HEK293 (cell line): ENCODE measurements around the gene GTF2IRD1.

Experiments used
- CTCF ChIA-PET: fragments of 350-600 bp; formaldehyde crosslinking; extraction: SDS; loops from one replicate; lab custom pipeline; 2021; ENCODE audit warnings: antibody characterized with exemption; lab: Yijun Ruan, JAX
- POLR2A ChIA-PET: fragments of 300-600 bp; formaldehyde crosslinking; extraction: SDS; loops from one replicate; lab custom pipeline; 2020; ENCODE audit warnings: antibody characterized with exemption, inconsistent platforms; lab: Yijun Ruan, JAX
- H3K27ac ChIP-seq: fragments of 200-500 bp; sonication (Bioruptor generic); 2 replicates; pipeline ENCODE4 v1.5.1; 2014; ENCODE audit warnings: low read depth, low read length, control low read depth, inconsistent platforms; ENCODE audit errors: extremely low read depth
- H3K36me3 ChIP-seq, 2 experiments: fragments of 200-500 bp in 1 of 2; sonication (Bioruptor generic) in 1 of 2; 1 replicate in 1 of 2; 2 replicates in 1 of 2; pipeline ENCODE4 v1.5.1; 2014 to 2017; ENCODE audit warnings: inconsistent platforms in 2 of 2, low read length in 2 of 2; ENCODE audit not compliant: control insufficient read depth in 2 of 2, insufficient read depth in 1 of 2
- H3K4me1 ChIP-seq: fragments of 200-500 bp; sonication (Bioruptor generic); 2 replicates; pipeline ENCODE4 v1.5.1; 2014; ENCODE audit warnings: mild to moderate bottlenecking, low read length, inconsistent platforms; ENCODE audit not compliant: control insufficient read depth, insufficient read depth
- H3K4me3 ChIP-seq: 2 replicates; pipeline ENCODE4 v1.5.1; 2011; ENCODE audit warnings: low read depth, mild to moderate bottlenecking, control low read depth, low read length, moderate library complexity
- H3K9me3 ChIP-seq: fragments of 200-500 bp; sonication (Bioruptor generic); 2 replicates; pipeline ENCODE4 v1.5.1; 2014; ENCODE audit warnings: low read depth, low read length, inconsistent platforms; ENCODE audit not compliant: control insufficient read depth, insufficient read depth
- HOXA7 ChIP-seq: sonication (generic); formaldehyde crosslinking; IDR thresholded peaks from 2 replicates; pipeline ENCODE4 v1.8.1; 2022; ENCODE audit warnings: missing genetic modification reagents, borderline replicate concordance
- IKZF3 ChIP-seq: fragments of 450-650 bp; IDR thresholded peaks from 2 replicates; pipeline ENCODE4 v1.5.0; 2018; ENCODE audit warnings: missing biosample characterization, mild to moderate bottlenecking, missing genetic modification characterization, moderate library complexity
- MEIS1 ChIP-seq: sonication (generic); formaldehyde crosslinking; IDR thresholded peaks from 2 replicates; pipeline ENCODE4 v1.8.1; 2022; ENCODE audit warnings: missing genetic modification reagents, mild to moderate bottlenecking, borderline replicate concordance
- RBAK ChIP-seq: fragments of 450-650 bp; formaldehyde crosslinking; IDR thresholded peaks from 2 replicates; pipeline ENCODE4 v1.5.1; 2016; ENCODE audit warnings: missing biosample characterization, missing genetic modification characterization
- REPIN1 ChIP-seq: fragments of 450-650 bp; formaldehyde crosslinking; IDR thresholded peaks from 2 replicates; pipeline ENCODE4 v1.5.1; 2017; ENCODE audit warnings: missing biosample characterization, missing genetic modification characterization, low read depth
- SP7 ChIP-seq: fragments of 450-650 bp; formaldehyde crosslinking; IDR thresholded peaks from 2 replicates; pipeline ENCODE4 v1.5.1; 2016; ENCODE audit warnings: missing biosample characterization, missing genetic modification characterization
- TCF7L2 ChIP-seq: IDR thresholded peaks from 2 replicates; pipeline ENCODE4 v1.6.1; 2011; ENCODE audit warnings: low read depth, mild to moderate bottlenecking, inconsistent platforms, low read length, moderate library complexity, borderline replicate concordance
- WT1 ChIP-seq: fragments of 450-650 bp; formaldehyde crosslinking; IDR thresholded peaks from 2 replicates; pipeline ENCODE4 v1.5.1; 2016; ENCODE audit warnings: missing biosample characterization, missing genetic modification characterization
- ZEB2 ChIP-seq: fragments of 450-650 bp; formaldehyde crosslinking; IDR thresholded peaks from 2 replicates; pipeline ENCODE4 v1.5.1; 2016; ENCODE audit warnings: missing biosample characterization, missing genetic modification characterization
- ZNF133 ChIP-seq: fragments of 450-650 bp; formaldehyde crosslinking; IDR thresholded peaks from 2 replicates; pipeline ENCODE4 v1.5.1; 2016; ENCODE audit warnings: missing biosample characterization, missing genetic modification characterization
- ZNF174 ChIP-seq: fragments of 450-650 bp; formaldehyde crosslinking; IDR thresholded peaks from 2 replicates; pipeline ENCODE4 v1.5.0; 2017; ENCODE audit warnings: missing biosample characterization, mild to moderate bottlenecking, missing genetic modification characterization
- ZNF202 ChIP-seq: fragments of 450-650 bp; formaldehyde crosslinking; IDR thresholded peaks from 2 replicates; pipeline ENCODE4 v1.5.1; 2016; ENCODE audit warnings: missing biosample characterization, missing genetic modification characterization, borderline replicate concordance
- ZNF311 ChIP-seq: fragments of 450-650 bp; formaldehyde crosslinking; IDR thresholded peaks from 2 replicates; pipeline ENCODE4 v1.5.1; 2017; ENCODE audit warnings: missing biosample characterization, missing genetic modification characterization, borderline replicate concordance
- ZNF473 ChIP-seq: fragments of 450-650 bp; formaldehyde crosslinking; IDR thresholded peaks from 2 replicates; pipeline ENCODE4 v1.5.1; 2017; ENCODE audit warnings: missing biosample characterization, missing genetic modification characterization
- ZNF549 ChIP-seq: fragments of 450-650 bp; IDR thresholded peaks from 2 replicates; pipeline ENCODE4 v1.5.1; 2018; ENCODE audit warnings: missing biosample characterization, missing genetic modification characterization, mild to moderate bottlenecking, inconsistent platforms, moderate library complexity
- ZNF561 ChIP-seq: fragments of 450-650 bp; IDR thresholded peaks from 2 replicates; pipeline ENCODE4 v1.5.1; 2018; ENCODE audit warnings: missing biosample characterization, missing genetic modification characterization, borderline replicate concordance
- ZNF621 ChIP-seq: fragments of 450-650 bp; formaldehyde crosslinking; IDR thresholded peaks from 2 replicates; pipeline ENCODE4 v1.5.1; 2017; ENCODE audit warnings: missing biosample characterization, missing genetic modification characterization
- ZNF843 ChIP-seq: fragments of 450-650 bp; formaldehyde crosslinking; IDR thresholded peaks from 2 replicates; pipeline ENCODE4 v1.5.1; 2016; ENCODE audit warnings: missing biosample characterization, missing genetic modification characterization
- TF ChIP-seq, protein P1 (sequence below): fragments of 450-650 bp; formaldehyde crosslinking; IDR thresholded peaks from 2 replicates; pipeline ENCODE4 v1.5.1; 2016; ENCODE audit warnings: missing biosample characterization, missing genetic modification characterization
- TF ChIP-seq, protein P2 (sequence below): fragments of 450-650 bp; IDR thresholded peaks from 2 replicates; pipeline ENCODE4 v1.5.1; 2018; ENCODE audit warnings: missing biosample characterization, mild to moderate bottlenecking, missing genetic modification characterization
- TF ChIP-seq, protein P3 (sequence below): fragments of 450-650 bp; formaldehyde crosslinking; IDR thresholded peaks from 2 replicates; pipeline ENCODE4 v1.5.0; 2017; ENCODE audit warnings: missing biosample characterization, missing genetic modification characterization, borderline replicate concordance
- TF ChIP-seq, protein P4 (sequence below): fragments of 450-650 bp; formaldehyde crosslinking; IDR thresholded peaks from 2 replicates; pipeline ENCODE4 v1.5.1; 2016; ENCODE audit warnings: missing biosample characterization, missing genetic modification characterization
- TF ChIP-seq, protein P5 (sequence below): sonication (generic); formaldehyde crosslinking; IDR thresholded peaks from 2 replicates; pipeline ENCODE4 v1.8.1; 2022; ENCODE audit warnings: mild to moderate bottlenecking, moderate library complexity, missing genetic modification reagents

GTF2IRD1 gene

DNA sequence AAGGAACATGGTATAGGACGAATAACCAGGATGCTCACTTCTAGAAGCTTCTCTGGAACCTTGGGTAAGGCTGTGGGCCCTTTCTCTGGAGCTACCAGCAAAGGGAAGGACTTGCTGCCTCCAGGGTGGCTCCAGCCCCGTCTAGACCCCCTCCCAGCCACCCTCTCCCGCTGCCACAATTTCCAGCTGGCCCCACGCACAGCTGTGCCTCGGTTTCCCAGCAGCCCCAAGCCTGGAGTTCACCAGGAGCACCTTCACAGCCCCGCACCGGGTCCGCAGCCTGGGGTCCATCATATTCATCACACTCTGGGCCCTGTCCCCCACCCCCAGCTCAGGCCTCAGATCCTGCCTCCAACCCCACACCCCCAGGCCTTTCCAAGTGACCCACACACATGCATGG is 35.6 kb upstream of the GTF2IRD1 start:
- Histone ChIP-seq H3K9me3 (no peaks in the 10 kb centered on the region), H3K36me3 (no peaks in the 10 kb centered on the region), H3K27ac (no peak overlapping the region), H3K4me1 (no peaks in the 10 kb centered on the region)
- POLR2A ChIA-PET, result no interaction called here
- TF ChIP-seq ZNF621 (tag by site-specific recombination), result no peak
- no peak for TF ChIP-seq IKZF3 (tag by site-specific recombination)
- no peak for TF ChIP-seq TCF7L2
- TF ChIP-seq REPIN1 (tag by site-specific recombination), result no peak
- TF ChIP-seq ZNF202 (tag by site-specific recombination), result no peak
- TF ChIP-seq, protein P1, sequence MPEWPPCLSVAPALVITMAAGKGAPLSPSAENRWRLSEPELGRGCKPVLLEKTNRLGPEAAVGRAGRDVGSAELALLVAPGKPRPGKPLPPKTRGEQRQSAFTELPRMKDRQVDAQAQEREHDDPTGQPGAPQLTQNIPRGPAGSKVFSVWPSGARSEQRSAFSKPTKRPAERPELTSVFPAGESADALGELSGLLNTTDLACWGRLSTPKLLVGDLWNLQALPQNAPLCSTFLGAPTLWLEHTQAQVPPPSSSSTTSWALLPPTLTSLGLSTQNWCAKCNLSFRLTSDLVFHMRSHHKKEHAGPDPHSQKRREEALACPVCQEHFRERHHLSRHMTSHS (tag by site-specific recombination), result no peak
- no peak for TF ChIP-seq ZNF843
- no peak for TF ChIP-seq MEIS1 (CRISPR knock-in tag)
- no peak for TF ChIP-seq WT1 (tag by site-specific recombination)
- TF ChIP-seq RBAK (tag by site-specific recombination), result no peak
- TF ChIP-seq ZNF311 (tag by site-specific recombination), result no peak
- TF ChIP-seq ZNF133 (tag by site-specific recombination), result no peak
- TF ChIP-seq, protein P2, sequence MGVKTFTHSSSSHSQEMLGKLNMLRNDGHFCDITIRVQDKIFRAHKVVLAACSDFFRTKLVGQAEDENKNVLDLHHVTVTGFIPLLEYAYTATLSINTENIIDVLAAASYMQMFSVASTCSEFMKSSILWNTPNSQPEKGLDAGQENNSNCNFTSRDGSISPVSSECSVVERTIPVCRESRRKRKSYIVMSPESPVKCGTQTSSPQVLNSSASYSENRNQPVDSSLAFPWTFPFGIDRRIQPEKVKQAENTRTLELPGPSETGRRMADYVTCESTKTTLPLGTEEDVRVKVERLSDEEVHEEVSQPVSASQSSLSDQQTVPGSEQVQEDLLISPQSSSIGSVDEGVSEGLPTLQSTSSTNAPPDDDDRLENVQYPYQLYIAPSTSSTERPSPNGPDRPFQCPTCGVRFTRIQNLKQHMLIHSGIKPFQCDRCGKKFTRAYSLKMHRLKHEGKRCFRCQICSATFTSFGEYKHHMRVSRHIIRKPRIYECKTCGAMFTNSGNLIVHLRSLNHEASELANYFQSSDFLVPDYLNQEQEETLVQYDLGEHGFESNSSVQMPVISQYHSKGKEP (tag by site-specific recombination), result no peak
- no peak for TF ChIP-seq SP7 (tag by site-specific recombination)
- no peak for TF ChIP-seq HOXA7 (CRISPR knock-in tag)
- TF ChIP-seq, protein P3, sequence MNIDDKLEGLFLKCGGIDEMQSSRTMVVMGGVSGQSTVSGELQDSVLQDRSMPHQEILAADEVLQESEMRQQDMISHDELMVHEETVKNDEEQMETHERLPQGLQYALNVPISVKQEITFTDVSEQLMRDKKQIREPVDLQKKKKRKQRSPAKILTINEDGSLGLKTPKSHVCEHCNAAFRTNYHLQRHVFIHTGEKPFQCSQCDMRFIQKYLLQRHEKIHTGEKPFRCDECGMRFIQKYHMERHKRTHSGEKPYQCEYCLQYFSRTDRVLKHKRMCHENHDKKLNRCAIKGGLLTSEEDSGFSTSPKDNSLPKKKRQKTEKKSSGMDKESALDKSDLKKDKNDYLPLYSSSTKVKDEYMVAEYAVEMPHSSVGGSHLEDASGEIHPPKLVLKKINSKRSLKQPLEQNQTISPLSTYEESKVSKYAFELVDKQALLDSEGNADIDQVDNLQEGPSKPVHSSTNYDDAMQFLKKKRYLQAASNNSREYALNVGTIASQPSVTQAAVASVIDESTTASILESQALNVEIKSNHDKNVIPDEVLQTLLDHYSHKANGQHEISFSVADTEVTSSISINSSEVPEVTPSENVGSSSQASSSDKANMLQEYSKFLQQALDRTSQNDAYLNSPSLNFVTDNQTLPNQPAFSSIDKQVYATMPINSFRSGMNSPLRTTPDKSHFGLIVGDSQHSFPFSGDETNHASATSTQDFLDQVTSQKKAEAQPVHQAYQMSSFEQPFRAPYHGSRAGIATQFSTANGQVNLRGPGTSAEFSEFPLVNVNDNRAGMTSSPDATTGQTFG, result no peak
- TF ChIP-seq ZNF473, result no peak
- TF ChIP-seq, all 188 proteins: peak for 0
- CTCF ChIA-PET, result interaction anchor here (0.6 to 2.5 kb wide), 26 partner anchors 8 to 451 kb away, joined by 3 to 33 read pairs (median 4); no protein-coding TSS in a partner anchor
- H3K4me3 ChIP-seq, result no peak overlapping the region

DNA sequence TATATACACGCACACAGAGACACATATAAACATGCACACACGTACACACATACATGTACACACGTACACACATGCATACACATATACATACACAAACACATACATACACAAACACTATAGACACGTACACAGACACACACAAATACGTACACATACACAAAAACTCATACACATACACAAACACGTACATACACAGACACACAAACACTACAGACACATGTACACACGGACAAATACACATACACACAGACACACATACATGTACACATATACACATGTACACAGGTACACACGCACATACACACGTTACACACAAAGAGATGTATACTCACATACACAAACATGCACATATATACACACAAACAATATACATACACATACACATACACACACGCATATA is 35.2 kb upstream of the GTF2IRD1 start:
- TF ChIP-seq ZNF174 (no peak), ZNF549 (no peak), ZEB2 (tag by site-specific recombination) (no peak), ZNF561 (no peak), TCF7L2 (no peak)
- TF ChIP-seq, protein P4, sequence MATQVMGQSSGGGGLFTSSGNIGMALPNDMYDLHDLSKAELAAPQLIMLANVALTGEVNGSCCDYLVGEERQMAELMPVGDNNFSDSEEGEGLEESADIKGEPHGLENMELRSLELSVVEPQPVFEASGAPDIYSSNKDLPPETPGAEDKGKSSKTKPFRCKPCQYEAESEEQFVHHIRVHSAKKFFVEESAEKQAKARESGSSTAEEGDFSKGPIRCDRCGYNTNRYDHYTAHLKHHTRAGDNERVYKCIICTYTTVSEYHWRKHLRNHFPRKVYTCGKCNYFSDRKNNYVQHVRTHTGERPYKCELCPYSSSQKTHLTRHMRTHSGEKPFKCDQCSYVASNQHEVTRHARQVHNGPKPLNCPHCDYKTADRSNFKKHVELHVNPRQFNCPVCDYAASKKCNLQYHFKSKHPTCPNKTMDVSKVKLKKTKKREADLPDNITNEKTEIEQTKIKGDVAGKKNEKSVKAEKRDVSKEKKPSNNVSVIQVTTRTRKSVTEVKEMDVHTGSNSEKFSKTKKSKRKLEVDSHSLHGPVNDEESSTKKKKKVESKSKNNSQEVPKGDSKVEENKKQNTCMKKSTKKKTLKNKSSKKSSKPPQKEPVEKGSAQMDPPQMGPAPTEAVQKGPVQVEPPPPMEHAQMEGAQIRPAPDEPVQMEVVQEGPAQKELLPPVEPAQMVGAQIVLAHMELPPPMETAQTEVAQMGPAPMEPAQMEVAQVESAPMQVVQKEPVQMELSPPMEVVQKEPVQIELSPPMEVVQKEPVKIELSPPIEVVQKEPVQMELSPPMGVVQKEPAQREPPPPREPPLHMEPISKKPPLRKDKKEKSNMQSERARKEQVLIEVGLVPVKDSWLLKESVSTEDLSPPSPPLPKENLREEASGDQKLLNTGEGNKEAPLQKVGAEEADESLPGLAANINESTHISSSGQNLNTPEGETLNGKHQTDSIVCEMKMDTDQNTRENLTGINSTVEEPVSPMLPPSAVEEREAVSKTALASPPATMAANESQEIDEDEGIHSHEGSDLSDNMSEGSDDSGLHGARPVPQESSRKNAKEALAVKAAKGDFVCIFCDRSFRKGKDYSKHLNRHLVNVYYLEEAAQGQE, result no peak
- TF ChIP-seq, protein P5, sequence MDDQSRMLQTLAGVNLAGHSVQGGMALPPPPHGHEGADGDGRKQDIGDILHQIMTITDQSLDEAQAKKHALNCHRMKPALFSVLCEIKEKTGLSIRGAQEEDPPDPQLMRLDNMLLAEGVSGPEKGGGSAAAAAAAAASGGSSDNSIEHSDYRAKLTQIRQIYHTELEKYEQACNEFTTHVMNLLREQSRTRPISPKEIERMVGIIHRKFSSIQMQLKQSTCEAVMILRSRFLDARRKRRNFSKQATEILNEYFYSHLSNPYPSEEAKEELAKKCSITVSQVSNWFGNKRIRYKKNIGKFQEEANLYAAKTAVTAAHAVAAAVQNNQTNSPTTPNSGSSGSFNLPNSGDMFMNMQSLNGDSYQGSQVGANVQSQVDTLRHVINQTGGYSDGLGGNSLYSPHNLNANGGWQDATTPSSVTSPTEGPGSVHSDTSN (CRISPR knock-in tag), result no peak
- TF ChIP-seq, all 188 proteins: peak for 0
- no peaks in the 10 kb centered on the region for H3K36me3 ChIP-seq
- no peaks in the 10 kb centered on the region for H3K4me1 ChIP-seq
- H3K9me3 ChIP-seq, result no peaks in the 10 kb centered on the region
- H3K27ac ChIP-seq, result no peak overlapping the region
- ChIA-PET CTCF (interaction anchor here (0.6 to 2.5 kb wide), 11 partner anchors 9 to 307 kb away, joined by 3 to 33 read pairs (median 4); no protein-coding TSS in a partner anchor), POLR2A (no interaction called here)
- H3K4me3 ChIP-seq, result no peak overlapping the region
